Measurements from ENCODE around the gene IRF6.

IRF6 gene

GRCh38 chr1:209789245-209789644 lies 16.7 kb downstream of the IRF6 start:
- H3K4me1 ChIP-seq (ENCODE audit: insufficient read depth, insufficient read length): no peaks in the 10 kb centered on the region
- DNase-seq (ENCODE audit: low read depth, low spot score): no peak
- no peak overlapping the region for H3K9ac ChIP-seq (ENCODE audit: insufficient read length, low read depth)
- no peak overlapping the region for H3K4me3 ChIP-seq (ENCODE audit: insufficient read length, low read depth)
- no peaks in the 10 kb centered on the region for H3K27me3 ChIP-seq (ENCODE audit: insufficient read depth, insufficient read length)
- no peaks in the 10 kb centered on the region for H3K9me3 ChIP-seq (ENCODE audit: insufficient read depth, low read length)
- H3K36me3 ChIP-seq (ENCODE audit: insufficient read depth, insufficient read length, low read length): no peaks in the 10 kb centered on the region
- TF ChIP-seq YY1 (IDR thresholded peaks at IDR 0.05; ENCODE audit: insufficient read depth, insufficient read length) (no peak), SUZ12 (IDR thresholded peaks at IDR 0.05; ENCODE audit: extremely low read depth, insufficient read depth, insufficient read length) (no peak), ZNF274 (IDR thresholded peaks at IDR 0.05; ENCODE audit: low read depth, low read length) (no peak)

DNA sequence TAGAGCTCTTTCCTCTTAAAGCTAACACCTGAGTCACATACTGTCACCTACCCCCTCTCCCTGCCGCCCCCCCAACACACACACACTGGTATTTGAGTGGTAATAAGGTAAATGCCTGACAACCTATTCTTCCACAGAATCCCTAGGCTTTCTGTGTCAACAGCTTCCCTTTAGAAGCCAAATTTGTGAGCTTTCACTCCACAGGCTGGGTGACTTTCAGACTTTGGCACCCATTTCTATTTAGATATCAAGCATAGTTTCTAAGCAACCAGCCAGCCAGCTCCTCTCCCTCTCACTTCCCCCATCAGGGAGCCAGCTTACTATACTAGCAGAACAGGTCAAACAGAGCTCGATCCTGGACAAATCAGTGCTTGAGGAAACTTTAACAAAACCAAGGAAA lies 18.4 kb downstream of the IRF6 start:
- no peak overlapping the region for H3K4me3 ChIP-seq (ENCODE audit: insufficient read length, low read depth)
- TF ChIP-seq SUZ12 (IDR thresholded peaks at IDR 0.05; ENCODE audit: extremely low read depth, insufficient read depth, insufficient read length): no peak
- no peak for TF ChIP-seq YY1 (IDR thresholded peaks at IDR 0.05; ENCODE audit: insufficient read depth, insufficient read length)
- TF ChIP-seq ZNF274 (IDR thresholded peaks at IDR 0.05; ENCODE audit: low read depth, low read length): no peak

DNA sequence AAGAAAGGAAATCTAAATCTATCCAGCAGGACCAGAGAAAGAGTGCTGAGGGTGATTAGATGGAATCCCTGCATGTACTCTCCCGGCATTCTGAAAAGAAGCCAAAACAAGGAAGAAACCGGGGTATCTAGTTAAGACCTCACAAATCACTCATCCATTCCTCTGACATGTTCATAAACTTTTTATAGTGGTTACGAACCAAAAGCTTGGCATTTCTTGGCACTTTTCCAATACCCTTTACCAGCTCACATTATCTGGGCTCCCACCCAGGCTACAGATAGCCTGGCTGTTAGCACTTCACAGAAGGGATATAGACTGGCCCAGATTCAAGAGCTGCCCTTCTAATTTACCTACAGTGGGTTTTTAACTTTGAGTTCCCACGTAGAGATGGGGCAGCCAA lies 19.8 kb downstream of the IRF6 start:
- no peak overlapping the region for H3K9ac ChIP-seq (ENCODE audit: insufficient read length, low read depth)
- no peak overlapping the region for H3K4me3 ChIP-seq (ENCODE audit: insufficient read length, low read depth)
- H3K27me3 ChIP-seq (ENCODE audit: insufficient read depth, insufficient read length): no peaks in the 10 kb centered on the region
- H3K4me1 ChIP-seq (ENCODE audit: insufficient read depth, insufficient read length): no peaks in the 10 kb centered on the region
- H3K9me3 ChIP-seq (ENCODE audit: insufficient read depth, low read length): no peaks in the 10 kb centered on the region
- peaks cover 16% of the 10 kb centered on the region for H3K36me3 ChIP-seq (ENCODE audit: insufficient read depth, insufficient read length, low read length)
- no peak for DNase-seq (ENCODE audit: low read depth, low spot score)
- no peak for TF ChIP-seq YY1 (IDR thresholded peaks at IDR 0.05; ENCODE audit: insufficient read depth, insufficient read length)
- no peak for TF ChIP-seq ZNF274 (IDR thresholded peaks at IDR 0.05; ENCODE audit: low read depth, low read length)
- no peak for TF ChIP-seq SUZ12 (IDR thresholded peaks at IDR 0.05; ENCODE audit: extremely low read depth, insufficient read depth, insufficient read length)

More for the DNA sequence above, 18.4 kb downstream of the IRF6 start:
- Histone ChIP-seq H3K9me3 (ENCODE audit: insufficient read depth, low read length) (no peaks in the 10 kb centered on the region), H3K36me3 (ENCODE audit: insufficient read depth, insufficient read length, low read length) (peaks cover 9% of the 10 kb centered on the region), H3K9ac (ENCODE audit: insufficient read length, low read depth) (no peak overlapping the region), H3K27me3 (ENCODE audit: insufficient read depth, insufficient read length) (no peaks in the 10 kb centered on the region), H3K4me1 (ENCODE audit: insufficient read depth, insufficient read length) (no peaks in the 10 kb centered on the region)
- DNase-seq (ENCODE audit: low read depth, low spot score): no peak

GRCh38 chr1:209785592-209785991 lies 20.4 kb downstream of the IRF6 start:
- TF ChIP-seq ZNF274 (IDR thresholded peaks at IDR 0.05; ENCODE audit: low read depth, low read length): no peak
- TF ChIP-seq SUZ12 (IDR thresholded peaks at IDR 0.05; ENCODE audit: extremely low read depth, insufficient read depth, insufficient read length): no peak
- no peak for TF ChIP-seq YY1 (IDR thresholded peaks at IDR 0.05; ENCODE audit: insufficient read depth, insufficient read length)
- no peaks in the 10 kb centered on the region for H3K9me3 ChIP-seq (ENCODE audit: insufficient read depth, low read length)
- H3K4me1 ChIP-seq (ENCODE audit: insufficient read depth, insufficient read length): no peaks in the 10 kb centered on the region
- DNase-seq (ENCODE audit: low read depth, low spot score): no peak
- H3K9ac ChIP-seq (ENCODE audit: insufficient read length, low read depth): no peak overlapping the region
- H3K4me3 ChIP-seq (ENCODE audit: insufficient read length, low read depth): no peak overlapping the region
- peaks cover 16% of the 10 kb centered on the region for H3K36me3 ChIP-seq (ENCODE audit: insufficient read depth, insufficient read length, low read length)
- H3K27me3 ChIP-seq (ENCODE audit: insufficient read depth, insufficient read length): no peaks in the 10 kb centered on the region

- H3K4me3 ChIP-seq (ENCODE audit: insufficient read length, low read depth): peak within 1 kb of the TSS; percentile 75
- DNase-seq (ENCODE audit: low read depth, low spot score): peak; percentile 99
- peak within 1 kb of the TSS; percentile 92 for H3K9ac ChIP-seq (ENCODE audit: insufficient read length, low read depth)
- H3K36me3 ChIP-seq (ENCODE audit: insufficient read depth, insufficient read length, low read length): peaks cover 16% of the 10 kb centered on the region
- H3K4me1 ChIP-seq (ENCODE audit: insufficient read depth, insufficient read length): no peaks in the 10 kb centered on the region
- TF ChIP-seq ZNF274 (IDR thresholded peaks at IDR 0.05; ENCODE audit: low read depth, low read length): no peak
- TF ChIP-seq YY1 (IDR thresholded peaks at IDR 0.05; ENCODE audit: insufficient read depth, insufficient read length): no peak
- no peak for TF ChIP-seq SUZ12 (IDR thresholded peaks at IDR 0.05; ENCODE audit: extremely low read depth, insufficient read depth, insufficient read length)
- no peaks in the 10 kb centered on the region for H3K27me3 ChIP-seq (ENCODE audit: insufficient read depth, insufficient read length)
- H3K9me3 ChIP-seq (ENCODE audit: insufficient read depth, low read length): no peaks in the 10 kb centered on the region
These were observed 21.4 kb downstream of the IRF6 start, which contains the start of gene C1orf74 for GRCh38 chr1:209784265-209785169. C1orf74 (minus strand) TSS chr1:209784559; CDS start chr1:209783634, 925 bp downstream.

DNA sequence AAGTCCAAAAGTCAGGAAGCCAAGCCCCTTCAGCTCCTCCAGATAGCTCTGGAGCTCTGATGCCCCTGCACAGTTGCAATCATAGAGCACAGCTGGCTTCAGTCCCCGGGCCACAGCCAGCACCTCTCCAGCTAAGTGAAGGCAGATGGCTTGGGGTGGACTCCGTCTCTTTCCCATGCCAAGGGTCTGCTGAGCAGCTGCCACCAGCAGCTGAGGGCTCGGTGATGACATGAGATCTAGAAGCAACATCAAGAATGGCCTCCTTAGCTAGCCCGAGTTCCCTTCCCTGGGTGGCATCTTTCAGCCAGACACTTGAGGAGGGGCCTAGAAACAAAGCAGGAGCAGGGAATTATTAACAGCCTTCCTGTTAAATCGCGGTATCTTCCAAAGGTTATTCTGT lies 22.6 kb downstream of the IRF6 start:
- DNase-seq (ENCODE audit: low read depth, low spot score): no peak
- Histone ChIP-seq H3K9ac (ENCODE audit: insufficient read length, low read depth) (peak overlapping the region; percentile 92), H3K9me3 (ENCODE audit: insufficient read depth, low read length) (no peaks in the 10 kb centered on the region), H3K27me3 (ENCODE audit: insufficient read depth, insufficient read length) (no peaks in the 10 kb centered on the region), H3K4me3 (ENCODE audit: insufficient read length, low read depth) (peak overlapping the region; percentile 75), H3K36me3 (ENCODE audit: insufficient read depth, insufficient read length, low read length) (peaks cover 16% of the 10 kb centered on the region), H3K4me1 (ENCODE audit: insufficient read depth, insufficient read length) (no peaks in the 10 kb centered on the region)
- TF ChIP-seq ZNF274 (IDR thresholded peaks at IDR 0.05; ENCODE audit: low read depth, low read length) (no peak), YY1 (IDR thresholded peaks at IDR 0.05; ENCODE audit: insufficient read depth, insufficient read length) (no peak), SUZ12 (IDR thresholded peaks at IDR 0.05; ENCODE audit: extremely low read depth, insufficient read depth, insufficient read length) (no peak)

GRCh38 chr1:209780268-209780667 lies 25.7 kb downstream of the IRF6 start:
- no peaks in the 10 kb centered on the region for H3K9me3 ChIP-seq (ENCODE audit: insufficient read depth, low read length)
- no peaks in the 10 kb centered on the region for H3K4me1 ChIP-seq (ENCODE audit: insufficient read depth, insufficient read length)
- H3K36me3 ChIP-seq (ENCODE audit: insufficient read depth, insufficient read length, low read length): peaks cover 16% of the 10 kb centered on the region
- no peak overlapping the region for H3K4me3 ChIP-seq (ENCODE audit: insufficient read length, low read depth)
- H3K27me3 ChIP-seq (ENCODE audit: insufficient read depth, insufficient read length): no peaks in the 10 kb centered on the region
- DNase-seq (ENCODE audit: low read depth, low spot score): no peak
- no peak for TF ChIP-seq YY1 (IDR thresholded peaks at IDR 0.05; ENCODE audit: insufficient read depth, insufficient read length)
- TF ChIP-seq ZNF274 (IDR thresholded peaks at IDR 0.05; ENCODE audit: low read depth, low read length): no peak
- TF ChIP-seq SUZ12 (IDR thresholded peaks at IDR 0.05; ENCODE audit: extremely low read depth, insufficient read depth, insufficient read length): no peak
- no peak overlapping the region for H3K9ac ChIP-seq (ENCODE audit: insufficient read length, low read depth)
